Heart right ventricle (tissue), 16 donors: ENCODE results near the gene KRTAP3-3. TPM values are rescaled to one million over a fixed set of nuclear protein-coding genes. Genes with fewer than 3 reads are reported as not detected.
"Not testable (repeated sequence)": the region's sequence is repeated elsewhere in the genome, so short reads cannot be mapped to it uniquely, and the experiment has no call there.

Source experiments
- ATAC-seq, 8 donors: fragments of 200-7000 bp; cut with Tn5 transposase; one replicate each; pipeline ENCODE4 v1.9.1; 2020; ENCODE audit warnings: mild to moderate bottlenecking in 8 of 8, moderate library complexity in 8 of 8, moderate number of reproducible peaks in 1 of 8
- DNase-seq, 2 donors: peaks; one replicate each; pipeline ENCODE4 v3.0.0-alpha.2; 2020
- H3K27ac ChIP-seq, 10 donors: fragments of 200-600 bp; sonication (generic) in 2 of 10; one replicate each; pipeline versions ENCODE4 v1.5.0 to v1.8.0; 2020 to 2022; ENCODE audit warnings: mild to moderate bottlenecking in 3 of 10
- H3K27me3 ChIP-seq, 7 donors: fragments of 200-600 bp; one replicate each; pipeline ENCODE4 v1.8.0; 2021 to 2022; ENCODE audit warnings: mild to moderate bottlenecking in 2 of 7
- H3K36me3 ChIP-seq, 9 donors: fragments of 200-600 bp; sonication (generic) in 1 of 9; one replicate each; pipeline versions ENCODE4 v1.5.0 to v1.8.0; 2020 to 2022; ENCODE audit warnings: mild to moderate bottlenecking in 2 of 9
- H3K4me1 ChIP-seq, 9 donors: fragments of 200-600 bp; sonication (generic) in 1 of 9; one replicate each; pipeline versions ENCODE4 v1.5.0 to v1.8.0; 2020 to 2022; ENCODE audit warnings: mild to moderate bottlenecking in 4 of 9
- H3K4me3 ChIP-seq, 10 donors: fragments of 200-600 bp; sonication (generic) in 2 of 10; one replicate each; pipeline versions ENCODE4 v1.5.0 to v1.8.0; 2020 to 2022; ENCODE audit warnings: mild to moderate bottlenecking in 7 of 10, moderate library complexity in 2 of 10
- H3K9me3 ChIP-seq, 11 donors: fragments of 200-600 bp in 10 of 11; sonication (generic) in 2 of 11; one replicate each; pipeline versions ENCODE4 v1.5.0 to v1.8.0; 2013 to 2022; ENCODE audit warnings: mild to moderate bottlenecking in 2 of 11, control low read depth in 1 of 11, moderate library complexity in 1 of 11
- CTCF ChIP-seq, 9 donors: fragments of 200-600 bp; sonication (generic) in 2 of 9; IDR thresholded peaks; one replicate each; pipeline versions ENCODE4 v1.5.0 to v1.8.0; 2021 to 2022; ENCODE audit warnings: antibody characterized with exemption in 9 of 9, mild to moderate bottlenecking in 5 of 9, moderate library complexity in 1 of 9
- WGBS, 2 donors: extraction: QIAGEN DNeasy Blood & Tissue Kit; methylation state at CpG; one replicate each; pipeline ENCODE4 v1.1.7; 2013; ENCODE audit warnings: inconsistent platforms in 1 of 2; 5-methylcytosine and 5-hydroxymethylcytosine counted together
- intact Hi-C, 10 donors: fragments of 100-400 bp; cut with DNase I; formaldehyde crosslinking; loops; one replicate each; pipeline versions ENCODE4 v1.11.1 to v1.14.2; 2022
- polyA plus RNA-seq, 2 donors: library from polyadenylated mRNA; stranded (reverse); fragments of 200-250 nt; gene quantifications; one replicate each; pipeline ENCODE4 v1.2.3, GENCODE V29; 2013
- total RNA-seq, 10 donors: library from RNA; stranded (reverse); fragmentation: NEBNext Ultra II Directional in 3 of 10; extraction: Animal tissue kit (Norgen Biotek cat#: 25700) in 3 of 10; gene quantifications; one replicate each; pipeline versions ENCODE4 v1.2.1 to v1.2.4, GENCODE V29; 2021 to 2023
- donor health status: Arrhythmogenic right ventricular cardiomyopathy.
- donor health status: ischemic (EF 13 %, LVEDD 7.1; RV severe dilation, severe dysfunction).
- donor health status: healthy with polysubstance abuse.
- donor health status: DM: no; HTN: yes; CAD: no.
- donor health status: DM: no; HTN: no; CAD: no.
- donor health status: ischemic (EF 25% LVEDD 6.9; RV normal size, moderate dysfunction).
- donor health status: ischemic (EF 25% LVEDD 5.7; RV mildly dilated, moderate dysfunction).
- donor health status: healthy.
- donor health status: DM: yes; HTN: yes; CAD: no.
- donor health status: Ischemic cardiomyopathy.
- donor health status: ischemic (EF 35%, LVEDD 5.7; RV mildly dilated, moderate dysfunction).
- donor health status: nonischemic (EF 11% LVEDD 7.7; RV severe dilation, severe dysfunction).
- donor health status: DM: yes; HTN: yes; CAD: no.
- donor health status: PGD.
- donor health status: ischemic (EF 29% LVEDD 5.4; RV normal size, mild dysfunction).
- donor health status: nonischemic (EF 23%, LVEDD 6.1; RV moderate dilation, normal function).

Gene KRTAP3-3
- total and polyA plus RNA-seq, 12 donors: not detected

DNA sequence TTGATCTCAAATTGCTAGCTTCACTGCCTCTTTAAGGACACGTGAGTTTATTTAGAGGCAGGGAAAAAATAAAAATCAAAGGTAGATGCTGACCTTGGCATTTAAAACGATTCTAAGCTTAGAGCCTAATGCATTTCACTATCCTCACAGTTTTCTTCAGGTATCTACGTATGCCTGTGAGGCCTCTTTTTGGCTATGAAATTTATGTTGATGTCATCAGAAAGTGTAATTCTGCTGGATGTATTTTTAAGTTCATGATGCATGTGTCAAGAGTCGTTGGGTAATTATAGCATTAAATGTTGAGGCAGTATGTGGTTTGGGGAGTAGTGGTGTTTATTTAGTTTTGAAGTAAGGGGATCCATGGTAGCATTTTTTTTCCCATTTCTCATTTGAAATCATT, 10.0 kb upstream of the KRTAP3-3 start:
- intact Hi-C loops: no loop called here
- H3K36me3 ChIP-seq: no peaks in the 10 kb centered on the region
- H3K9me3 ChIP-seq: peaks cover 0 to 3% (median 0%) of the 10 kb centered on the region in 11 donors
- H3K27ac ChIP-seq: no peak overlapping the region
- H3K27me3 ChIP-seq: peaks cover 0 to 25% (median 10%) of the 10 kb centered on the region in 7 donors
- no peak overlapping the region for H3K4me3 ChIP-seq
- ATAC-seq (no peak), DNase-seq (no peak)
- no peak for TF ChIP-seq CTCF (IDR thresholded peaks at IDR 0.05)
- H3K4me1 ChIP-seq: no peaks in the 10 kb centered on the region
- WGBS, 2 donors: 58 to 68% methylated on average over 4 of the region's 4 CpGs

- 56 to 66% methylated on average over 5 of the region's 5 CpGs for WGBS, 2 donors
These were observed 8.8 kb upstream of the KRTAP3-3 start for GRCh38 chr17:41002814-41003213.

GRCh38 chr17:41001795-41002194, 7.8 kb upstream of the KRTAP3-3 start:
- no peak for TF ChIP-seq CTCF (IDR thresholded peaks at IDR 0.05)
- H3K4me3 ChIP-seq: no peak overlapping the region
- intact Hi-C loops: no loop called here
- H3K27ac ChIP-seq: no peak overlapping the region
- 63 to 70% methylated on average over 4 of the region's 4 CpGs for WGBS, 2 donors
- no peaks in the 10 kb centered on the region for H3K36me3 ChIP-seq
- H3K4me1 ChIP-seq: no peaks in the 10 kb centered on the region
- ATAC-seq (no peak), DNase-seq (no peak)
- peaks cover 0 to 3% (median 0%) of the 10 kb centered on the region in 11 donors for H3K9me3 ChIP-seq
- peaks cover 0 to 42% (median 21%) of the 10 kb centered on the region in 7 donors for H3K27me3 ChIP-seq

More at GRCh38 chr17:41002814-41003213, 8.8 kb upstream of the KRTAP3-3 start:
- Histone ChIP-seq H3K27ac (no peak overlapping the region), H3K4me1 (no peaks in the 10 kb centered on the region), H3K4me3 (no peak overlapping the region), H3K9me3 (peaks cover 0 to 3% (median 0%) of the 10 kb centered on the region in 11 donors), H3K27me3 (peaks cover 0 to 35% (median 15%) of the 10 kb centered on the region in 7 donors), H3K36me3 (no peaks in the 10 kb centered on the region)
- ATAC-seq (no peak), DNase-seq (no peak)
- intact Hi-C loops: no loop called here
- no peak for TF ChIP-seq CTCF (IDR thresholded peaks at IDR 0.05)

DNA sequence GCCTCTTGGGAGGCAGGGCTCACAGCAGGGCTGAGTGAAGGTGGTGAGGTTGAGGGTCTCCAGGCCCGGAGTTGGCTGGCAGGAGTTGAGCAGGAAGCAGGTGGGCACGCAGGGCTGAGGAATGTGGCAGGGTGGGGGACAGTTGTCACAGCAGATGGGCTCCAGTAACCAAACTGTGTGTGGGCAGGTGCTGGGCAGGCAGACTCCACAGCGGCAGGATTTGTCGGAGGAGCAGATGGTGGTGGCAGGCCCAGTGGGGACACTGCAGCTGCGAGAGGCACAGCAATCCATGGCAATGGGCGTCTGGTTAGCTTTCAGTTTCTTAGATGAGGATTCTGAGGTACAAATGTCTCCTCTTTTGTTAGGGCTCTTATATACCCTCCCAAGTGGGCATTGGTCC, 5.6 kb upstream of the KRTAP3-3 start, which contains the start of gene KRTAP3-2:
Gene KRTAP3-2 (minus strand): TSS at position 344 of the 400 bp plus-strand sequence. CDS start 53 bp downstream, at position 291.
- H3K4me3 ChIP-seq: not testable (repeated sequence)

GRCh38 chr17:40997361-40997760, 3.4 kb upstream of the KRTAP3-3 start:
- H3K4me1 ChIP-seq: no peaks in the 10 kb centered on the region
- peaks cover 0 to 56% (median 34%) of the 10 kb centered on the region in 7 donors for H3K27me3 ChIP-seq
- ATAC-seq (no peak), DNase-seq (no peak)
- no peaks in the 10 kb centered on the region for H3K36me3 ChIP-seq
- 83 to 85% methylated on average over 2 of the region's 2 CpGs for WGBS, 2 donors
- H3K4me3 ChIP-seq: no peak overlapping the region
- H3K9me3 ChIP-seq: peaks cover 0 to 3% (median 0%) of the 10 kb centered on the region in 11 donors
- intact Hi-C loops: no loop called here
- no peak overlapping the region for H3K27ac ChIP-seq
- no peak for TF ChIP-seq CTCF (IDR thresholded peaks at IDR 0.05)

More for the DNA sequence above, 5.6 kb upstream of the KRTAP3-3 start, which contains the start of gene KRTAP3-2:
- H3K9me3 ChIP-seq, ATAC-seq, intact Hi-C loops, H3K27ac ChIP-seq, DNase-seq, H3K36me3 ChIP-seq, H3K4me1 ChIP-seq: not testable (repeated sequence)
- 69 to 78% methylated on average over 6 of the region's 6 CpGs for WGBS, 2 donors
- H3K27me3 ChIP-seq: peaks cover 0 to 54% (median 34%) of the 10 kb centered on the region in 7 donors
